Raji (cell line): ENCODE data around the gene ERC1.

Experiments
- POLR2A ChIP-seq: IDR thresholded peaks from 2 replicates; pipeline ENCODE4 v1.6.1; 2011; ENCODE audit warnings: low read depth, low read length, control low read depth; ENCODE audit not compliant: insufficient read depth

The ERC1 gene

DNA sequence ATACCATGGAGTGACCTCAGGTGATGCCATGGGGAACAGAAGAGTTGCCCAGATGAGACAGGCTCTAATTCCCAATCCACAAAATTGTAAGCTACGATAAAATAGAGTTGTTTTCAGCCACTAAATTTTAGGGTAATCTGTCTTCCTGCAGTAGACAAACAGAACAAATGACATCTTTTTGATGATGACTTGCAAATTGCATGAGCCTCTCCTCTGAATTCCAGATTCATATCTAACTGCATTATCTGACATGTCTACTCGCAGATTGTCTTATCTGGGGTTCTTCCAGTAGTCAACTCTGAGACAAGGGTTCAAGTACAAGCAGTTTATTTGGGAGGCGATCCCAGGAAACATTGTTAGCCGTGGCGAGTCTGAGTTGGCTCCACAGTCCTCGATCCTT is 14.4 kb upstream of the ERC1 start:
- no peak for TF ChIP-seq POLR2A

DNA sequence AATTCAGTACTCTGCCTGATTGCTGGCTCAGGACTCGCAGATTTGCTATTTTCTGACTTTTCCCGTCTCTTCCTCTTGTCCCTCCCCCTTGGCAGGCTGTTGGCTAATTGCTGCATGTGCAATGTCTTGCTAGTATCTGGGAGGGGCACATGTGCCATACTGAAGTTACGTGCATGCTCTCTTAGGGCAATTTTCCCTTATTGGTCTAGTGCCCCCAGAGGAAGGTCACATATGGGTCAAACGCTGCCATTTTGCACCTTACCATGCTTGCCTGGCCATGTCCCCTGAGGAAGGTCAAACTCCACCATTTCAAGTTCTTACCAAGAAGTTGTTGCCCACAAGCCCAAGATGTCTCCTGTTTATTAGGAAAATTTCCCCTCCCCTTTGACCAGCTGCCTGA is 13.9 kb upstream of the ERC1 start:
- TF ChIP-seq POLR2A: no peak

GRCh38 chr12:979349-979748 is 11.7 kb upstream of the ERC1 start:
- no peak for TF ChIP-seq POLR2A

- TF ChIP-seq POLR2A: no peak
These were observed 9.7 kb upstream of the ERC1 start for GRCh38 chr12:981176-981828.

GRCh38 chr12:981961-982360 is 9.1 kb upstream of the ERC1 start:
- no peak for TF ChIP-seq POLR2A

DNA sequence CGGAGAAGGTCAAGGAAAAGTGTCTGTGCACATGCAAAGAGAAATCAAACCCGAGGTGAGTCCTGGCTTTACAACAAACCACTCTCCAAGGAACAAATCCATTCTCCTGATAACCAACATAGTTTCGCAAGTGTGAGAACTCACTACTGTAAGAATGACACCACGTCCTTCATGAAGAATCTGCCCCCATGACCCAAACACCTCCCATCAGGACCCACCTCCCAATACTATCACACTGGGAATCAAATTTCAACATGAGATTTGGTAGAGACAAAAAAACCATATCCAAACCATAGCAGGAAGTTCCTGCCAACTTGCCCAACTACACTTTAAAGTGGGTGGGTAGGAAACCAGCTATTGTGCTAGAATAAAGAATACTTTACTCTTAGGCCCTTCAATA is 2.4 kb upstream of the ERC1 start:
- TF ChIP-seq POLR2A: no peak

DNA sequence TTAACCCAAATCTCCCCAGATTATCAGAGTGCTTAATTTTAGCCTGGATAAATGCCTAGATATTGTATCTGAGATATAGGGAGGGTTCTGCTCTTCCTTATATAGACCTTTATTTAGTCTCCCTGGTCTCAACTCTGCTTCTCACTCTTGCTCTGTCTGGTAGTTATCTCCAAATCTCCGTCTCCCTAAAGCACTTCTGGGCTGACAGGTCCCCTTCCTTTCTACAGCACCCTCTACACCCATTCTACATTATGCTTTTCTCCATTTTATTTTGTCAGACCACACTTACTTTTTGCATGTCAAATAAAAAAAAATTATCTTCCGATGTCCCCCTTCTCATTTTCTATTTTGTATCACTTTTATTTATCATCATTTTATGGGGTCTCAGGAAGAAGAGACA is 2.0 kb upstream of the ERC1 start:
- TF ChIP-seq POLR2A: no peak

- TF ChIP-seq POLR2A: no peak
These were observed 1.0 kb upstream of the ERC1 start for GRCh38 chr12:989751-990660.

GRCh38 chr12:991350-992333 is 619 bp downstream of the ERC1 start:
- no peak for TF ChIP-seq POLR2A

DNA sequence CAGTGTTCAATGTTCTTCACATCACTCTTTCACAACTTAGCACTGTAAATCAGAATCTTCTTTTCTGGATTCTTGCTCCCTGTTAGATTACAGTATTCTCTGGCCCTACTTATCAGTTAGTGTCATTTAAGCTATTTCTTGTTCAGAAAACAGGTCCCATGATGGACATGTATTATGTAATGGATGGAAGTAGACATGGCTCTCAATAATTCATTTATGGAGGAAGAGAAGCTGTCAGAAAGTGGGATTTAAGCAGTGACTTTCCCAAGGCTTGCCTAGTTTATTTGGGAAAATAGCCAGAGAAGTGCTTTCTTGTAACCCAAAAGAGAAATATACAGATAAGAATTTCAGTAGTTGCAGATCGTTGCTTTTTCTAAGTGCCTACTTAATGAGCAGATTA is 1.6 kb downstream of the ERC1 start:
- TF ChIP-seq POLR2A: no peak

DNA sequence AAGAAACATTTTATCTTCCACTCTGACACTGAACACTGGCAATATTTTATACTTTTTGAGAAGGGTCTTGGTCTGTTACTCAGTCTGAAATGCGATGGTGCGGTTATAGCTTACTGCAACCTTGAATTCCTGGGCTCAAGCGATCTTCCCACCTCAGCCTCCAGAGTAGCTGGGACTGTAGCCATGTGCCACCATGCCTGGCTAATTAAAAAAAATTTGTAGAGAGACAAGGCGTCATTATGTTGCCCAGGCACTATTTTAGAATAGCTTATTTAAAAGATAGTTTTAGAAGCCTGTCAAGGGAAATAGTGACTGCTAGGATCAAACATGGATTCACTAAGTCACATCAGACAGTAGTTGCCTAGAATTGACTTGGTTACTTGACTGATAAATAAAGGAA is 5.9 kb downstream of the ERC1 start:
- no peak for TF ChIP-seq POLR2A

DNA sequence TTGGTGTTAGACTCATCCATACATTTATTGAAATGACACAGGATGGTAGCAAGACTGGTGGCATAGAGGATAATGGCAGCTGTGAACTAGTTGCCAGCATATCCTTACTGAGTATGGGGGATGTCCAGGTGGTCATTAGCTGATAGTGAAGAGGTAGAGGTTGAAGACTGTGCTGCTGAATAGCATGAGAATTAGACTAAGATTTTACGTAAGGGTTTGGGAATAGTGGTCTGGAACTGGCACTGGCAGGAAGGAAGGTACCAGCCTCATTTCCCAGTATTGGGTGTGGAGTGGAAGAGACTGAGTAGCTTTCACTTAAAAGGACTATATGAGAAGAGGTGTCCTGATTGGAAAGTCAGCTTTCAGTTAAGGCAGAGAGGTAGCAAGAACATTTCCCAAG is 6.5 kb downstream of the ERC1 start:
- TF ChIP-seq POLR2A: no peak

GRCh38 chr12:998020-998874 is 7.2 kb downstream of the ERC1 start:
- TF ChIP-seq POLR2A: no peak

- no peak for TF ChIP-seq POLR2A
These were observed 10.5 kb downstream of the ERC1 start for GRCh38 chr12:1001507-1001906.

- no peak for TF ChIP-seq POLR2A
These were observed 12.7 kb downstream of the ERC1 start for GRCh38 chr12:1003600-1004271.
